ENCODE data around the gene AKAP10.
"Not testable (repeated sequence)": the region's sequence is repeated elsewhere in the genome, so short reads cannot be mapped to it uniquely, and the experiment has no call there.

The AKAP10 gene

DNA sequence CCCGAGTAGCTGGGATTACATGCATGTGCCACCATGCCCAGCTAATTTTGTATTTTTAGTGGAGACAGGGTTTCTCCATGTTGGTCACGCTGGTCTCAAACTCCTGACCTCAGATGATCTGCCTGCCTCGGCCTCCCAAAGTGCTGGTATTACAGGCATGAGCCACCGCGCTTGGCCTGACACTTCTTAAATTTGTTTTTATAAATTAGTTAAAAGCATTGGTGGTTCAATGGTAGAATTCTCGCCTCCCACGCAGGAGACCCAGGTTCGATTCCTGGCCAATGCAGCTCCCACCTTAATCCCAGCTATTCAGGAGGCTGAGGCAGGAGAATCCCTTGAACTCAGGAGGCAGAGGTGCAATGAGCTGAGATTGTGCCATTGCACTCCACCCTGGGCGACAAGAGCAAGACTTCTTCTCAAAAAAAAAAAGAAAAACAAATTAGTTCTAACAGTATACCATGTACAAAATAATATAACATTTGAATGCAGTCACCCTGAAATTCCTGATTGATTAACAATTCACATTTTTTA, 116.9 kb downstream of the AKAP10 start:
- DNase-seq, result not testable (repeated sequence)

DNA sequence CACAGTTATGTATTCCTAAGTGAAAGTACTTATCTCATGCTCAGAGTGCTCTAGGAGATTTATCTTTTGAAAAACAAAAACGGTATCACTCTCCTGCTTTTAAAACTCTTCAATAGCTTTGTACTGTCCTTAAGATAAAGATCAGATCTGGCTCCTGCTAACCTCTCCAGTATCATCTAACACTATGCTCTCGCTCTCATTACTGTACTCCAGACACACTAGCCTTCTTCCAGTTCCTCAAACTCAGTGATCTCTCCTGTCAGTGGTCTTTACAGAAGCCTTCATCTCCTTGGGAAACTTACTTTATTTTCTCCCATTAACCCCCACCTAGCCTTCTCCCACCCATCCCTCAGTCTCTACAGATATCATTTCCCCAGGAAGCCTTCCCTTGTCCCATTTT, 120.0 kb downstream of the AKAP10 start:
- no peak for DNase-seq

Measured in CD4-positive, alpha-beta T cell treated with Interleukin-10 for 1 hour (primary cell).